ENCODE measurements around the gene METTL16. TPM values are rescaled to one million over a fixed set of nuclear protein-coding genes. Genes with fewer than 3 reads are reported as not detected.

Gene METTL16
- total and polyA plus RNA-seq, 9 of the 15 experiments (the other 6 are each of a cell fraction or from before 2014, with no cell fraction given) = 12.1 to 30.5 (median 19.8) TPM

DNA sequence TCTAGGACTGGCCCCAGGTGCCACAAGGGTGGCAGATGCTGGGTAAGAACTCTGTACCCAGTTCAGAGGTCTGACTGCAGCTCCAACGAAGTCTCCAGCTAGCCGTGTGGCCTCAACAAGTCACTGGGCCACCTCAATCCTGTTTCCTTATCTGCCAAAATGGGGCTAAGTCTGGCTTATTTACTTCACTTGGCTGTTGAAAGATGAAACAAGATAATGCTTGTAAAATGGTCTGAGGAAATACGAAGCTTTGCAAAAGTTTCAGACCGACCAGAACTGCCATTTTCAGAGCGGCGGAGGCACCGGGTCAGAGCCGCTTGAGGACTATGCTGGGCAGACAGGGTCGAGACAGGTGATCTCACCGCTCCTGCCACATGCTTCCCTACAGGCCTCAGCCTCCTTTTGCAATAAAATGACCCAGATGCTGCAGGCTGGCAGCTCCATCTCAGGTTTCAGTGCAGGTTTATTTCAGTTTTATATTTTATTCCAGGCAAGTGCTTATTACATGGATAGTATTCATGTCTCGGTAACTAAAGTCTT lies 128.0 kb downstream of the METTL16 start (continued):
- TF ChIP-seq REST (IDR thresholded peaks at IDR 0.05; ENCODE audit: borderline replicate concordance) (peak; percentile 57; the same call in 1 of the 2 replicates), REST (CRISPR knock-in tag; IDR thresholded peaks at IDR 0.05; ENCODE audit: low read depth) (no peak), ZBTB49 (CRISPR knock-in tag; IDR thresholded peaks at IDR 0.05; ENCODE audit: borderline replicate concordance) (no peak), MAX (CRISPR knock-in tag; IDR thresholded peaks at IDR 0.05) (0 out of 2 replicates have a peak, but pooled peaks have one; percentile 26), EP400 (IDR thresholded peaks at IDR 0.05) (0 out of 2 replicates have a peak, but pooled peaks have one; percentile 18), L3MBTL2 (IDR thresholded peaks at IDR 0.05) (peak; percentile 55; the same call in 1 of the 2 replicates), ZNF592 (IDR thresholded peaks at IDR 0.05) (peak; percentile 42; the same call in 1 of the 2 replicates)
- TF ChIP-seq, protein P1, sequence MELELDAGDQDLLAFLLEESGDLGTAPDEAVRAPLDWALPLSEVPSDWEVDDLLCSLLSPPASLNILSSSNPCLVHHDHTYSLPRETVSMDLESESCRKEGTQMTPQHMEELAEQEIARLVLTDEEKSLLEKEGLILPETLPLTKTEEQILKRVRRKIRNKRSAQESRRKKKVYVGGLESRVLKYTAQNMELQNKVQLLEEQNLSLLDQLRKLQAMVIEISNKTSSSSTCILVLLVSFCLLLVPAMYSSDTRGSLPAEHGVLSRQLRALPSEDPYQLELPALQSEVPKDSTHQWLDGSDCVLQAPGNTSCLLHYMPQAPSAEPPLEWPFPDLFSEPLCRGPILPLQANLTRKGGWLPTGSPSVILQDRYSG (tag; conservative IDR thresholded peaks at IDR 0.05; ENCODE audit: low read depth) = 0 out of 2 replicates have a peak, but pooled peaks have one; percentile 20

All from K562 (cell line).